ENCODE measurements around the gene CT47B1.
"Not testable (repeated sequence)": the region's sequence is repeated elsewhere in the genome, so short reads cannot be mapped to it uniquely, and the experiment has no call there.

Gene CT47B1

GRCh38 chrX:120875766-120876165, at the start of gene CT47B1:
TSS of gene CT47B1 (minus strand) at chrX:120875866. CDS start at chrX:120875670, 196 bp downstream.
- not testable (repeated sequence) for DNase-seq

GRCh38 chrX:120874678-120875557, 748 bp downstream of the CT47B1 start:
- no peak for DNase-seq

- DNase-seq = no peak
Measured at GRCh38 chrX:120857240-120857639, 18.4 kb downstream of the CT47B1 start.

- no peak for DNase-seq
Measured at GRCh38 chrX:120840827-120841226, 34.8 kb downstream of the CT47B1 start.

- DNase-seq = no peak
Measured at GRCh38 chrX:120839491-120839890, 36.2 kb downstream of the CT47B1 start.

- DNase-seq = not testable (repeated sequence)
Measured at GRCh38 chrX:120827213-120827612, 48.5 kb downstream of the CT47B1 start.

- DNase-seq = no peak
Measured at GRCh38 chrX:120825146-120825545, 50.5 kb downstream of the CT47B1 start.

GRCh38 chrX:120824021-120824420, 51.6 kb downstream of the CT47B1 start:
- DNase-seq = no peak

GRCh38 chrX:120823556-120823955, 52.1 kb downstream of the CT47B1 start:
- no peak for DNase-seq

All from retina (tissue), 1 donor.